DMS53 treated with DMSO at 0.1 percent for 48 hours (cell line): ENCODE results near the gene AVPR1B.
"Not testable (repeated sequence)": the region's sequence is repeated elsewhere in the genome, so short reads cannot be mapped to it uniquely, and the experiment has no call there.

Experiments
- DNase-seq: peaks from one replicate; lab custom pipeline; 2025; ENCODE audit not compliant: unreplicated experiment; lab: John Stamatoyannopoulos, UW

AVPR1B gene

GRCh38 chr1:206082831-206083695 is 34.1 kb downstream of the AVPR1B start:
- no peak for DNase-seq

GRCh38 chr1:206081856-206082255 is 35.3 kb downstream of the AVPR1B start:
- peak; percentile 2 for DNase-seq

GRCh38 chr1:206080026-206080820 is 37.0 kb downstream of the AVPR1B start:
- no peak for DNase-seq

- DNase-seq = no peak
These were observed 38.1 kb downstream of the AVPR1B start for GRCh38 chr1:206079135-206079534.

GRCh38 chr1:206075786-206076755 is 41.1 kb downstream of the AVPR1B start:
- no peak for DNase-seq

- DNase-seq = no peak
These were observed 42.3 kb downstream of the AVPR1B start for GRCh38 chr1:206074839-206075238.

- DNase-seq = no peak
These were observed 46.4 kb downstream of the AVPR1B start for GRCh38 chr1:206070627-206071304.

- no peak for DNase-seq
These were observed 48.9 kb downstream of the AVPR1B start for GRCh38 chr1:206068314-206068713.

GRCh38 chr1:206067486-206068227 is 49.5 kb downstream of the AVPR1B start:
- DNase-seq = no peak

- DNase-seq = no peak
These were observed 50.6 kb downstream of the AVPR1B start for GRCh38 chr1:206066479-206067171.

GRCh38 chr1:206065547-206066145 is 51.5 kb downstream of the AVPR1B start:
- DNase-seq = no peak

GRCh38 chr1:206064501-206064900 is 52.7 kb downstream of the AVPR1B start:
- DNase-seq = not testable (repeated sequence)

- DNase-seq = not testable (repeated sequence)
These were observed 53.2 kb downstream of the AVPR1B start for GRCh38 chr1:206064001-206064400.

GRCh38 chr1:206062464-206062863 is 54.7 kb downstream of the AVPR1B start:
- no peak for DNase-seq

- no peak for DNase-seq
These were observed 56.3 kb downstream of the AVPR1B start for GRCh38 chr1:206060844-206061243.
